ENCODE measurements around the gene CCDC122. TPM values are rescaled to one million over a fixed set of nuclear protein-coding genes. Genes with fewer than 3 reads are reported as not detected.
"Not testable (repeated sequence)": the region's sequence is repeated elsewhere in the genome, so short reads cannot be mapped to it uniquely, and the experiment has no call there.

Gene CCDC122
- total RNA-seq, 1 donor: 11.2 TPM

- peak; percentile 68 for DNase-seq (ENCODE audit: low read depth)
- H3K4me3 ChIP-seq (ENCODE audit: low read depth, low read length): no peak overlapping the region
- no peak for TF ChIP-seq CTCF (IDR thresholded peaks at IDR 0.05; ENCODE audit: insufficient read depth, low read length)
Observed at GRCh38 chr13:43835701-43836100, 43.8 kb downstream of the CCDC122 start.

- peak; percentile 73 for DNase-seq (ENCODE audit: low read depth)
- no peak overlapping the region for H3K4me3 ChIP-seq (ENCODE audit: low read depth, low read length)
- no peak for TF ChIP-seq CTCF (IDR thresholded peaks at IDR 0.05; ENCODE audit: insufficient read depth, low read length)
Observed at GRCh38 chr13:43831088-43831487, 48.5 kb downstream of the CCDC122 start.

GRCh38 chr13:43830497-43830881, 49.1 kb downstream of the CCDC122 start:
- DNase-seq (ENCODE audit: low read depth): peak; percentile 98
- TF ChIP-seq CTCF (IDR thresholded peaks at IDR 0.05; ENCODE audit: insufficient read depth, low read length): no peak
- H3K4me3 ChIP-seq (ENCODE audit: low read depth, low read length): no peak overlapping the region

- H3K4me3 ChIP-seq (ENCODE audit: low read depth, low read length): not testable (repeated sequence)
- DNase-seq (ENCODE audit: low read depth): peak; percentile 42
Observed at GRCh38 chr13:43824656-43825055, 54.9 kb downstream of the CCDC122 start.

GRCh38 chr13:43822969-43823368, 56.6 kb downstream of the CCDC122 start:
- no peak for TF ChIP-seq CTCF (IDR thresholded peaks at IDR 0.05; ENCODE audit: insufficient read depth, low read length)
- H3K4me3 ChIP-seq (ENCODE audit: low read depth, low read length): no peak overlapping the region
- DNase-seq (ENCODE audit: low read depth): no peak

- no peak for DNase-seq (ENCODE audit: low read depth)
- no peak for TF ChIP-seq CTCF (IDR thresholded peaks at IDR 0.05; ENCODE audit: insufficient read depth, low read length)
- H3K4me3 ChIP-seq (ENCODE audit: low read depth, low read length): no peak overlapping the region
Observed at GRCh38 chr13:43816401-43816889, 63.1 kb downstream of the CCDC122 start.

- no peak overlapping the region for H3K4me3 ChIP-seq (ENCODE audit: low read depth, low read length)
- DNase-seq (ENCODE audit: low read depth): peak; percentile 94
- TF ChIP-seq CTCF (IDR thresholded peaks at IDR 0.05; ENCODE audit: insufficient read depth, low read length): no peak
Observed at GRCh38 chr13:43815204-43815603, 64.3 kb downstream of the CCDC122 start.
